ENCODE measurements around the gene PPP4R4. TPM values are rescaled to one million over a fixed set of nuclear protein-coding genes. Genes with fewer than 3 reads are reported as not detected.

Gene PPP4R4
- total RNA-seq, 1 donor from 2014 or later: 1.1 TPM

Other genes starting within 250 kb of the PPP4R4 start
- gene FAM181A, start 247.0 kb upstream of the PPP4R4 start, total RNA-seq: not detected in 2 replicates
- 55.8 and 58.1 TPM in 2 replicates for gene ASB2, start 197.8 kb upstream of the PPP4R4 start, total RNA-seq
- not detected in 2 replicates for gene CCDC197, start 177.0 kb upstream of the PPP4R4 start, total RNA-seq
- gene OTUB2, start 148.0 kb upstream of the PPP4R4 start, total RNA-seq: 3.0 and 3.2 TPM in 2 replicates
- 187 and 192 TPM in 2 replicates for gene DDX24, start 93.1 kb upstream of the PPP4R4 start, total RNA-seq
- 41.2 and 46.0 TPM in 2 replicates for gene IFI27L1, start 93.0 kb upstream of the PPP4R4 start, total RNA-seq
- gene IFI27, start 63.6 kb upstream of the PPP4R4 start, total RNA-seq: 8.5 and 13.6 TPM in 2 replicates
- gene IFI27L2, start 44.7 kb upstream of the PPP4R4 start, total RNA-seq: 67.6 and 68.6 TPM in 2 replicates
- not detected in 2 replicates for gene SERPINA10, start 118.9 kb downstream of the PPP4R4 start, total RNA-seq
- not detected in 2 replicates for gene SERPINA6, start 149.0 kb downstream of the PPP4R4 start, total RNA-seq
- gene SERPINA2, start 192.4 kb downstream of the PPP4R4 start, total RNA-seq: not detected in 2 replicates
- 0.16 TPM in 1 of 2 replicates, not detected in the other for gene SERPINA1, start 214.3 kb downstream of the PPP4R4 start, total RNA-seq

Data from T-helper 2 cell treated with Interferon-gamma antibody and Interleukin-4, amounts not matched to agents 100 ng/mL and 5 ng/mL, for 36 hours (primary cell).